BE2C (cell line): Measurements from ENCODE around the gene CXCL5.
"Not testable (repeated sequence)": the region's sequence is repeated elsewhere in the genome, so short reads cannot be mapped to it uniquely, and the experiment has no call there.

Source experiments
- DNase-seq: peaks from one replicate; pipeline ENCODE4 v3.0.0-alpha.2; 2020
- H3K27me3 ChIP-seq: fragments of 250-450 bp; sonication (Bioruptor Pico); 2 replicates; pipeline ENCODE4 v1.5.1; 2020; ENCODE audit warnings: mild to moderate bottlenecking
- H3K36me3 ChIP-seq: fragments of 250-450 bp; sonication (Bioruptor Pico); 2 replicates; pipeline ENCODE4 v1.5.1; 2020; ENCODE audit warnings: mild to moderate bottlenecking
- H3K4me1 ChIP-seq: fragments of 250-450 bp; sonication (Bioruptor Pico); 2 replicates; pipeline ENCODE4 v1.5.1; 2020
- H3K4me3 ChIP-seq: 2 replicates; pipeline ENCODE4 v1.5.1; 2011; ENCODE audit warnings: low read depth, low read length
- H3K9me3 ChIP-seq: fragments of 250-450 bp; sonication (Bioruptor Pico); 2 replicates; pipeline ENCODE4 v1.5.1; 2020
- TF ChIP-seq, protein P1 (sequence below): IDR thresholded peaks from 2 replicates; pipeline ENCODE4 v1.5.1; 2012; ENCODE audit warnings: mild to moderate bottlenecking, low read depth, low read length

The CXCL5 gene

DNA sequence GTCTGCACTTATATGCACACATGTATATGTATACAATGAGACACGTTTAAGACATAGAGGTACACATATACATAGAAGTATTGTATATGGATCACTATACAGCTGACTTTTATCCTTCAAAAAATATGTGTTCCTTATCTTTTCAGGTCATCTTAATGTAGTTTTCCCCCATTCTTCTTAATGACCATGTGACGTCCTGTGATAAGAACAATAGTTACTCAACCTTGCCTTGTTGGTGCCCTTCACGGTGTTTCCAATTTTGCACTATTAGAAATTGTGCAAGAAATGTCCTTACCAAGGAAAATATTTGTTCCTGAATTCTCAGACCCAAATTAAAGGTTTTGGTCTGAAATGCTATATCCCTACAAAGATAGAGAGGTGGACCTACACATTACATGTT lies 9.4 kb downstream of the CXCL5 start:
- DNase-seq, result no peak
- Histone ChIP-seq H3K4me1 (no peaks in the 10 kb centered on the region), H3K27me3 (no peaks in the 10 kb centered on the region), H3K9me3 (no peaks in the 10 kb centered on the region), H3K4me3 (no peak overlapping the region), H3K36me3 (no peaks in the 10 kb centered on the region)
- TF ChIP-seq, protein P1, sequence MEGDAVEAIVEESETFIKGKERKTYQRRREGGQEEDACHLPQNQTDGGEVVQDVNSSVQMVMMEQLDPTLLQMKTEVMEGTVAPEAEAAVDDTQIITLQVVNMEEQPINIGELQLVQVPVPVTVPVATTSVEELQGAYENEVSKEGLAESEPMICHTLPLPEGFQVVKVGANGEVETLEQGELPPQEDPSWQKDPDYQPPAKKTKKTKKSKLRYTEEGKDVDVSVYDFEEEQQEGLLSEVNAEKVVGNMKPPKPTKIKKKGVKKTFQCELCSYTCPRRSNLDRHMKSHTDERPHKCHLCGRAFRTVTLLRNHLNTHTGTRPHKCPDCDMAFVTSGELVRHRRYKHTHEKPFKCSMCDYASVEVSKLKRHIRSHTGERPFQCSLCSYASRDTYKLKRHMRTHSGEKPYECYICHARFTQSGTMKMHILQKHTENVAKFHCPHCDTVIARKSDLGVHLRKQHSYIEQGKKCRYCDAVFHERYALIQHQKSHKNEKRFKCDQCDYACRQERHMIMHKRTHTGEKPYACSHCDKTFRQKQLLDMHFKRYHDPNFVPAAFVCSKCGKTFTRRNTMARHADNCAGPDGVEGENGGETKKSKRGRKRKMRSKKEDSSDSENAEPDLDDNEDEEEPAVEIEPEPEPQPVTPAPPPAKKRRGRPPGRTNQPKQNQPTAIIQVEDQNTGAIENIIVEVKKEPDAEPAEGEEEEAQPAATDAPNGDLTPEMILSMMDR, result no peak

DNA sequence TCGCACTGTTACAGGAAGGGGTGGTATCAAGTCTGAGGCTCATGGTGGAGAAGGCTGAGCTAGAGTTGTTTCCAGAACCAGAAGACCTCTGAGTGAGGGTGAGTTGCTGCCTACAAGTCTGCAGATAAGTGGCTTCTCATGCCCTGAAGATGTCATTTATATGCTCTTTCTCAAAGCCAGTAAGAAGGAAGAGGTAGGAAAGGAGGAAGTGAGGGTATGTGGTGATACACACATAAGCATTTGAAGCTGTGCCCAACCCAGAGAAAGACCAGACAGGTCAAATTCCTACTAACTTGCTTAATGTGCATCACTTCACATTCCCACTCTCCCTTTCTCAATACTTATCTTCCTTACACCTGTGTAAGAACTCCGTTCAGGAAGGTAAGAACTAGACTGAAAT lies 10.4 kb downstream of the CXCL5 start, which contains the start of gene PPBP:
TSS of gene PPBP (minus strand) at position 130 of the 400 bp plus-strand sequence. CDS start at position 43, 87 bp downstream.
- H3K9me3 ChIP-seq, result no peaks in the 10 kb centered on the region
- TF ChIP-seq, protein P1, result no peak
- no peaks in the 10 kb centered on the region for H3K27me3 ChIP-seq
- H3K4me3 ChIP-seq, result no peak within 1 kb of the TSS
- H3K4me1 ChIP-seq, result no peaks in the 10 kb centered on the region
- no peak for DNase-seq
- H3K36me3 ChIP-seq, result no peaks in the 10 kb centered on the region

DNA sequence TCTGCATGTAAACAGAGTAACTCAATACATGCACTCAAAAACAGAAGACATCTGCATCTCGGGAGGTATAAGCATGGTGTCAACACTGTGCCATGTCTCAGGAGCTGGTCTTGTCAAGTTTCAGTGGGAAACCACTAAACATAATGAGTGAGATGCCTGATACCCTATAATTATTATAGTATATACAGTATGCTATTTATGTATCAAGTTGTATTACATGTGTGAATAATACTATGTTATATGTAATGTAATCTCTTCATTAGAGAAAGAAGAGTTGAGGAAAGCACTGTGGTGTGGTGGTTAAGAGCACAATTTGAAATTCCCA lies 13.0 kb downstream of the CXCL5 start:
- H3K4me1 ChIP-seq, result no peaks in the 10 kb centered on the region
- H3K36me3 ChIP-seq, result no peaks in the 10 kb centered on the region
- no peaks in the 10 kb centered on the region for H3K9me3 ChIP-seq
- H3K4me3 ChIP-seq, result no peak overlapping the region
- H3K27me3 ChIP-seq, result no peaks in the 10 kb centered on the region
- TF ChIP-seq, protein P1, result no peak
- no peak for DNase-seq

DNA sequence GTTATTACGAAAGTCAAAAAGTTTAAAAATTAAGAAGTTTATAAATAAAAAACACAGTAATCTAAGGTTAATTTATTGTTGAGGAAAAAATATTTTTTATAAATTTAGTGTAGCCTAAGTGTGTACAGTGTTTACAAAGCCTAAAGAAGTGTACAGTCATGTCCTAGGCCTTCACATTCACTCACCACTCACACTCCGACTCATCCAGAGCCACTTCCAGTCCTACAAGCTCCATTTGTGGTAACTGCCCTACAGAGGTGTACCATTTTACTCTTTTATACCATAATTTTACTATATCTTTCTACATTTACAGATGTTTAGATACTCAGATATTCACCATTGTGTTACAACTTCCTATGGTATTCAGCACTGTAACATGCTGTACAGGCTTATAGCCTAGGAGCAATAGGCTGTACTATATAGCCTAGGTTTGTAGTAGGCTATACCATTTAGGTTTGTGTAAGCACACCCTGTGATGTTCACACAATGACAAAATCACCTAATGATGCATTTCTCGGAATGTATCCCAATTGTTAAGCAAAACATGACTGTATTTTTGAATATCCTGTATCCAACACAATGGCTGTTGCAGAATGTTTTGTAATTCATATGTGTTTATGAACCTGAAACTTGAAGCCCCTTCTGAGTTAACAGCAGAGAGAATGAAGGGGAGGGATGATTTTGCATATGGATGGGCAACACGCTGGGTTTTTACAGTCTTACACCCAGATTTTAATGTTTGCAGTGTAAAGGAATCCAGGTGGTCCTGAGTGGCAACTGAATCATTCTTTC lies 13.5 kb downstream of the CXCL5 start:
- TF ChIP-seq, protein P1, result no peak
- no peak for DNase-seq
- Histone ChIP-seq H3K4me1 (no peaks in the 10 kb centered on the region), H3K36me3 (no peaks in the 10 kb centered on the region), H3K27me3 (no peaks in the 10 kb centered on the region), H3K4me3 (no peak overlapping the region), H3K9me3 (no peaks in the 10 kb centered on the region)

DNA sequence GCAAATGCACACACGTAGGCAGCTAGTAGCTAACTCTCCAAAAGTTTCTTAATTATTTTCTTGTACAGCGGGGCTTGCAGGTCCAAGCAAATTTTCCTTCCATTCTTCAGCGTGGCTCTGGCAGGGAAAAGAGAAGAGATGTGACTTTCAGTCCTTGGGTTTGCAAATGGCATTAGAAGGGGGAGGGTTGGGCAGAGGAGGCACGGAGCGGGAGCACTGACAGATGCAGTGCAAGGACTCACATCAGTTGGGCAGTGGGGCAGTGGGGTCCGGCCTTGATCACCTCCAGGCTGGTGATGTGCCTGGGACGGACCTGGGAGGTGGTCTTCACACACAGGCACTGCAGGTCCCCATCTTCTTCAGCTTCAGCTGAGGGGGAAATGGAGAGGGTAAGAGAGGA lies 17.3 kb downstream of the CXCL5 start:
- not testable (repeated sequence) for H3K36me3 ChIP-seq

DNA sequence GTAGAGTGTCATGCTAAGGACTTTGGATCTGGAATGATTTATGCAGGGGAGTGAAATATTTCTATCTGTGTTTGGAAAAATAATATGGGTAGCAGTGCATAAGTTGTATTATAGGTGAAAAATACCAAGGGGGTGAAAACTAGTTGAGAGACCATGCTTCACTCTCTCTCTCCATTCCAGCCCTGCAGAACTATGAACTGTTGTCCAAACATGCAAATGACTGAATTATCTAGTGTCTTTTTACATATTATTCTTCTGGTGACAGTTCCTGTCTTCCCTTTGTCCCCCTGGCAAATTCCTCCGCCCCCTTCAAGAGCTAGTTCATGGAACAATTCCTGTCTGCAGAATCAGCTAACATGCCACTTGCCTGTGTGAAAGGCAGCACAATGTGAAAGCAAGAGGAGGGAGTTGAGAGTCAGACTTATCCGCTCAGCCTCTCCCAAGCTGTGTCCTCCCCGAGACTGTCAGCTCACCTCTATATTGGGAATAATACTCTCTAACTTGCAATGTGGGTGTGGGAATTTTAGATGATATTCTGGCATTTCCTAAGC lies 19.0 kb downstream of the CXCL5 start:
- H3K27me3 ChIP-seq, result no peaks in the 10 kb centered on the region
- no peak overlapping the region for H3K4me3 ChIP-seq
- no peaks in the 10 kb centered on the region for H3K4me1 ChIP-seq
- H3K9me3 ChIP-seq, result no peaks in the 10 kb centered on the region
- TF ChIP-seq, protein P1, result no peak
- DNase-seq, result no peak
- H3K36me3 ChIP-seq, result no peaks in the 10 kb centered on the region

More for the DNA sequence above, 17.3 kb downstream of the CXCL5 start:
- H3K27me3 ChIP-seq, DNase-seq, H3K9me3 ChIP-seq, H3K4me1 ChIP-seq, H3K4me3 ChIP-seq: not testable (repeated sequence)
